GM12865 (cell line): ENCODE results near the gene AKR1B1.

Source experiments
- DNase-seq: peaks from one replicate; pipeline ENCODE4 v3.0.0; 2010; ENCODE audit warnings: low read depth
- H3K4me3 ChIP-seq: 2 replicates; pipeline ENCODE4 v1.5.1; 2011; ENCODE audit warnings: mild to moderate bottlenecking, low read depth, low read length, control low read depth
- CTCF ChIP-seq: IDR thresholded peaks from 2 replicates; pipeline ENCODE4 v1.5.1; 2011; ENCODE audit warnings: low read length, control low read depth, low read depth, inconsistent platforms; ENCODE audit not compliant: insufficient read depth; ENCODE audit errors: missing control alignments

The AKR1B1 gene

DNA sequence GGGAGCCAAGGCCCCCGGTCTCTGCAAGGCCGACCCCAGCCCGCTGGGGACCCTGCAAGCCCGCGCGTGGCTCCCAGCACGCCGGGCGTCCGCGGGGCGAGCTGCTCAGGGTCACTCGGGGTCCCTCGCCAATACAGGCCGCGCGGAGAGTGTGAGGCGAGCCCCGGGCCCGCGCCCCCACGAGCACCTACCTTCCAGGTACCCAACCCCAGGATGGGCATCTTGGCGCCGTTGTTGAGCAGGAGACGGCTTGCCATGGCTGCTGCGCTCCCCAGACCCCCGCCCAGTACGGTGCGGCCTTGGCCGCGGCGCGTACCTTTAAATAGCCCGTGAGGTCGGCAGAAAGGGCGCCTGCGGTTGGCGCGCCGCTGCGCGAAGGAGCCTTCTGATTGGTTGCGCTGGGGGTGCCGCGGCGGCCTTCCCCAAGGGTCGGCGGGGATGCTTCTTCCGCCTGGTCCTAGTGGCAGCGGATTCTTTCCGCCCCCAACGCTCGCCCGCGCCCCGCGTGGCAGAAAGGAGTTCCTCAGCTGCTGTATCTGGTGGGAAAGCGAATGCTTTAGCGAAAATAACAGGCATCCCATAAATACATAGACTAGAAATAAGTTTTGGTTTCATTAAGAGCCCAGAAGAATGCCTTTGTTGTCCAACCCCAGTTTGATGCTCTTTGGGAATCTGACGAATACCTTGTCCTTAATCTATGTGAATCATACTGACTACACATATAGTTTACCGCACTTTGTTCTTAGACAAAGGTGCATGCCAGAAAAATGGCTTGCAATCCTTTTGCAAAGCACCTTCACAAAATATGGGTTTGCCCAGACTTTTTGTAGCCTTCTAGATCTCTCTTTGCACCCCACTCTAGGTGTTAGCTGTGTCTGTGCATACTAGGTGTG lies at the start of gene AKR1B1:
Gene AKR1B1, minus strand, starts transcription at position 295 of the 893 bp plus-strand sequence. Its CDS starts 38 bp downstream, at position 257.
- TF ChIP-seq CTCF: peak; percentile 70
- peak; percentile 96 for DNase-seq
- peak within 1 kb of the TSS; percentile 59 for H3K4me3 ChIP-seq

DNA sequence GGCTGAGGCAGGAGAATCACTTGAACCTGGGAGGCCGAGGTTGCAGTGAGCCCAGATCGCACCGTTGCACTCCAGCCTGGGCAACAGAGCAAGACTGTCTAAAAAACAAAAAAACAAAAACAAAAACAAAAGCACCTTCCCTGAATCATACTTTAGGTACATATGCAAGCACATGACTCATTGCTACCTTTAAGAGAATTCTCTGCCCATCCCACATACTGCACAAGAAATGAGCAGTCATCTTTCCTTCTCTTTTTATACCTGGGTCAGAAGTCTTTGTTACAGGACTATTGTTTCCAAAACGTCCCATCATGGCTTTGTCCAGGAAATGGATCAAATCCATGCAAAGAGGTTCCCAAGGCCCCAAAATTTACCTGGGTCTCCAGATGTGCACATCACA lies 47.0 kb upstream of the AKR1B1 start:
- no peak for TF ChIP-seq CTCF
- no peak for DNase-seq

DNA sequence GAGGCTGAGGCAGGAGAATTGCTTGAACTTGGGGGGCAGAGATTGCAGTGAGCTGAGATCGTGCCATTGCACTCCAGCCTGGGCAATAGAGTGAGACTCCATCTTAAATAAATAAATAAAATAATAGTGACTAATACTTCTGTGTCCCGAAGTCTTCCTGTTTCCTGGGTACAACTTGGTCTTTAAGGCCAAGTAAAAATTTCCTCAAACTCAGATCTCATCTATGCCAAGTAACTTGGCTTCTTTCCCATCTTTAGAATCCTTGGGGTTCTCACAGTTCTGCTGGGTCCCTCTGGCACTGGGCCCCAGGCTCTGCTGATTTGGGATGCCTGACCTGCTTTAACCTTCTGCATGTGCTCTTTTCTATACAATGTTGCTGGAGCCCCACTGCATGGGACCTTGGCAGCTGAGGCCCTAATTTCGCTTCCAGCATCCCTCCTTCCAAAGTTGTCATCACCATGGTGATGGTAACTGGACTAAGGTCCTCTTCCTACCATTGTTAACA lies 45.8 kb upstream of the AKR1B1 start:
- DNase-seq: no peak
- TF ChIP-seq CTCF: no peak
- H3K4me3 ChIP-seq: no peak overlapping the region

More for the DNA sequence above, 47.0 kb upstream of the AKR1B1 start:
- no peak overlapping the region for H3K4me3 ChIP-seq

DNA sequence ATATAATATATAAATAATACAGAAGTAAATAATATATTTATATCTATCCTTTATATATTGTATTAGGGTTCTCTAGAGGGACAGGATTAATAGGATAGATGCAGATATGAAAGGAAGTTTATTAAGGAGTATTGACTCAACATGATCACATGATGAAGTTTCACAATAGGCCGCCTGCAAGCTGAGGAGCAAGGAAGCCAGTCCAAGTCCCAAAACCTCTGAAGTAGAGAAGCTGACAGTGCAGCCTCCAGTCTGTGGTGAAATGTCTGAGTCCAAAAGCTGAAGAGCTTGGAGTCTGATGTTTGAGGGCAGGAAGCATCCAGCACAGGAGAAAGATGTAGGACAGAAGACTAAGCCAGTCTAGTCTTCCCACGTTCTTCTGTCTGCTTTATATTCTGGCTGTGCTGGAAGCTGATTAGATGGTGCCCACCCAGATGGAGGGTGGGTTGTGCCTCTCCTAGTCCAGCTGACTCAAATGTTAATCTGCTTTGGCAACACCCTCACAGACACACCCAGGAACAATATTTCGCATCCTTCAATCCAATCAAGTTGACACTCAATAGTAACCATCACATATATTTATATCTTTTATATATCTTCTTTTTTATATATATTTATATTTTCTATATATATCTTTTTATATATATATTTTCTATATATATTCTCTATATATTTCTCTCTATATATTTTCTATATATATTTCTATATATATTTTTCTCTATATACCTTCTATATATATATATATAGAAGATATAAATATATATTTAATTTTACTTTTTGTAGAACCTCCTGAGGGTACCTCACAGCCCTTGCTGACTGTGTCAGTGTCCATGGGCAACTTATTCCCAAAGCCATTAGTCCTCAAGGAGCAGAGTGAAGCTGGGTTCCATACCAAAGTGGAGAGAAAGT lies 43.8 kb upstream of the AKR1B1 start:
- H3K4me3 ChIP-seq: no peak overlapping the region
- no peak for TF ChIP-seq CTCF
- no peak for DNase-seq

DNA sequence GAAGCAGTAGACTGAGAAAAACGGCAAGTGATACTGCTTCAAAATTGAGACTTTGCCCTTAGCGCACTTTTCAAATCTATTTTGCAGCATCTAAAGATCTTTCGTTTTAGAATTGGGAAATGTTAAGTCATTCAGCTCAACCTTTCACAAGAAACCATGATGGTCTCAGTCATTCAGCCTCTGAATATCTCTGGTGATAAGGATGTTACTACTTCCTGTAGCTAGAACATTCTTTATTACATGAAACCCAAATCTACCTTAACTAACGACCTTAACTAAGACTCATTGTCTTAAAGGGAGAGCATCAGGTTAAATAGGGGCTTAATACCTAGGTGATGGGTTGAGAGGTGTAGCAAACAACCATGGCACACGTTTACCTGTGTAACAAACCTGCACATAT lies 42.1 kb upstream of the AKR1B1 start:
- no peak overlapping the region for H3K4me3 ChIP-seq
- no peak for TF ChIP-seq CTCF
- DNase-seq: no peak

GRCh38 chr7:134500406-134500805 lies 41.5 kb upstream of the AKR1B1 start:
- no peak overlapping the region for H3K4me3 ChIP-seq
- no peak for TF ChIP-seq CTCF
- DNase-seq: no peak
